GM20431 (cell line): ENCODE measurements around the gene CLK2.
"Not testable (repeated sequence)": the region's sequence is repeated elsewhere in the genome, so short reads cannot be mapped to it uniquely, and the experiment has no call there.

Source experiments
- in situ Hi-C: fragments of 300-500 bp; cut with MseI, MboI; formaldehyde crosslinking; loops from one replicate; pipeline ENCODE4 v1.15.0; 2020; ENCODE audit warnings: low sequenced_read_pairs; ENCODE audit not compliant: unreplicated experiment

CLK2 gene

GRCh38 chr1:155219592-155220031 is 53.7 kb downstream of the CLK2 start:
- in situ Hi-C loops, result no loop called here

GRCh38 chr1:155218854-155219591 is 54.3 kb downstream of the CLK2 start:
- in situ Hi-C loops, result no loop called here

GRCh38 chr1:155214702-155215101 is 58.6 kb downstream of the CLK2 start:
- in situ Hi-C loops, result not testable (repeated sequence)
